LoVo (cell line): ENCODE measurements around the gene RPS5.
"Not testable (repeated sequence)": the region's sequence is repeated elsewhere in the genome, so short reads cannot be mapped to it uniquely, and the experiment has no call there.

Experiments used
- DNase-seq: peaks from one replicate; pipeline ENCODE4 v3.0.0-alpha.2; 2016; ENCODE audit warnings: low spot score

Gene RPS5

DNA sequence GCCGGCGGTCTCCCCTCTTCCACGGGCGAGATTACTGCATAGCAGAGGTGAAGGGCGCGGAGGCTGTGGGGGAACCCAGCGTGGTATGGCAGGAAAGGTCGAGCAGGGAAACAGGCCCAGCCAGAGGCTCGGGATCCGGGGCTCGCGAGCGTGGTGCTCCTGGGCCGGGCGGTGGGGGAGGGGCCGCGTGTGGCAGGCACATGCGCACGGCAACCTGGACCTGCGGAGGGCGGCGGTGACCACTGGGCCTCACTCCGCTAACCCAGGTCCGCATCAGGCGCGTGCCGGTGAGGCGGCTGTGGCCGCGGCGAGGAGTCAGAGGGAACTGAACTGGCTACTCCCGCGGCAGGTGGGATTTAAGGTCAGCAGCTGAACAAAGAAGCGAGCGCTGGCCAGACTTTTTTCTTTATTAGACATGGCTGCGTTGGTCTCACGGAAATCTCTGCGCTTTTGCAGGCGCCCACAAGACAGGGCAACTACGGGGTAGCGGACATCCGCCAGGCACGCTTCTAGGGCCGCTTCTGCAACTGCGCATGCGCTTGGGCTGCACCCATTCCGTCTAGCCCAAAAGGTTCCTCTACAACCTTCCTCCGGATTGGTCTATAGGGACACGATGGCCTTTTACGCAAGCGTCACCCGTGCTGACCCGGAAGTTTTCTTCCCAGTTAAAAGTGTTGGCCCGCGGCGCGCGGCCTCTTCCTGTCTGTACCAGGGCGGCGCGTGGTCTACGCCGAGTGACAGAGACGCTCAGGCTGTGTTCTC is at the start of gene RPS5:
Gene RPS5 (plus strand): TSS at position 694 of the 762 bp plus-strand sequence. CDS start 869 bp downstream, outside the sequence.
- DNase-seq: peak; percentile 99

GRCh38 chr19:58338336-58338735 is 48.7 kb upstream of the RPS5 start:
- DNase-seq: no peak

DNA sequence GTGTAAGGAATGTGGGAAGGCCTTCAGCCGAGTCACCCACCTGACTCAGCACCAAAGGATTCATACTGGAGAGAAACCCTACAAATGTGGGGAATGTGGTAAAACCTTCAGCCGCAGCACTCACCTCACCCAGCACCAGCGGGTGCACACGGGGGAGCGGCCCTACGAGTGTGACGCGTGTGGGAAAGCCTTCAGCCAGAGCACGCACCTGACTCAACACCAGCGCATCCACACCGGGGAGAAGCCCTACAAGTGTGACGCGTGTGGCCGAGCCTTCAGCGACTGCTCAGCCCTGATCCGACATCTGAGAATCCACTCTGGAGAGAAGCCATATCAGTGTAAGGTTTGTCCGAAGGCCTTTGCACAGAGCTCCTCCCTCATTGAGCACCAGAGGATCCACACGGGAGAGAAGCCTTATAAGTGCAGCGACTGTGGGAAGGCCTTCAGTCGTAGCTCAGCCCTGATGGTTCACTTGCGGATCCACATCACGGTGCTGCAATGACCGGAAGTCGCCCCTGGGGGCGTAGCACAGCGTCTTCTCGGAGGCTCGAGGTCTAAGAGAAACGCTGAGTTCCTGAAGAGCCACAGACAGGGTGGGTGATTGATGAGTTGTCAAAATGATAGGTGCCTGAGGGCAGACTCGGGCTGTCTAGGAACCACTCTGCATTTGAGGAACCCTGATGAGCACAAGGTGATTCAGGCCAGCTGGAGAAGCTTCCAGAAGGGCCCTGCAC is 48.1 kb upstream of the RPS5 start:
- no peak for DNase-seq

DNA sequence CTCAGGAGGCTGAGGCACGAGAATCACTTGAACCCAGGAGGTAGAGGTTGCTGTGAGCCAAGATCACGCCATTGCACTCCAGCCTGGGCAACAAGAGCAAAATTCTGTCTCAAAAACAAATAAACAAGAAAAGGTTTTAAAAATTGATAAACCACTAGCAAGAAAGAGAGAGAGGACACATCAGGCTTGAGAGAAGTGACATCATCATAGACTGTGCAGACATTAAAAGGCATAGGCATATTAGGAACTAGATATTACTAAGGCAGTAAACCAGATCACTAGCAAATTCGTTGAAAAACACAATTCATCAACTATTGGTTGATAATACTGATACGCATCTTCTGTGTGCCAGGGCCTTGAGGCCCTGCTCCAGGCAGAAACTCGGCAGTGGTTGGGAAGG is 41.5 kb upstream of the RPS5 start:
- no peak for DNase-seq

- no peak for DNase-seq
These were observed 39.8 kb upstream of the RPS5 start for GRCh38 chr19:58346961-58347929.

GRCh38 chr19:58348080-58348479 is 39.0 kb upstream of the RPS5 start:
- DNase-seq: not testable (repeated sequence)

DNA sequence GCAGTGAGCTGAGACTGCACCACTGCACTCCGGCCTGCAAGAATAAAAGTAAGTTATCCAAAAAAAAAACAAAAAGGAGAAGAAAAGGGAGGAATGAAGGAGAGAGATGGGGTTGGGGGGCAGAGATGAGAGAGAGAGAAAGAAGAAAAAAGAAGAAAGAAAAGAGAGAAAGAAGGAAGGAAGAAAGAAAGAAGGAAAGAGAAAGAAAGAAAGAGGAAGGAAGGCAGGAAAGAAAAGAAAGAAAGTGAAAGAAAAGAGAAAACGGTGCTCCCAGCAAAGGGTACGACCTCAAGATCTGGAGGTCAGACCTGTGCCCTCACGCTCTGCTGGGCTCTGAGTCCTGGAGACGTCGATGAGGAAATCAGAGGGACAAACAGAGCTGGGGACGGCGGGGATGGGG is 37.5 kb upstream of the RPS5 start:
- no peak for DNase-seq

DNA sequence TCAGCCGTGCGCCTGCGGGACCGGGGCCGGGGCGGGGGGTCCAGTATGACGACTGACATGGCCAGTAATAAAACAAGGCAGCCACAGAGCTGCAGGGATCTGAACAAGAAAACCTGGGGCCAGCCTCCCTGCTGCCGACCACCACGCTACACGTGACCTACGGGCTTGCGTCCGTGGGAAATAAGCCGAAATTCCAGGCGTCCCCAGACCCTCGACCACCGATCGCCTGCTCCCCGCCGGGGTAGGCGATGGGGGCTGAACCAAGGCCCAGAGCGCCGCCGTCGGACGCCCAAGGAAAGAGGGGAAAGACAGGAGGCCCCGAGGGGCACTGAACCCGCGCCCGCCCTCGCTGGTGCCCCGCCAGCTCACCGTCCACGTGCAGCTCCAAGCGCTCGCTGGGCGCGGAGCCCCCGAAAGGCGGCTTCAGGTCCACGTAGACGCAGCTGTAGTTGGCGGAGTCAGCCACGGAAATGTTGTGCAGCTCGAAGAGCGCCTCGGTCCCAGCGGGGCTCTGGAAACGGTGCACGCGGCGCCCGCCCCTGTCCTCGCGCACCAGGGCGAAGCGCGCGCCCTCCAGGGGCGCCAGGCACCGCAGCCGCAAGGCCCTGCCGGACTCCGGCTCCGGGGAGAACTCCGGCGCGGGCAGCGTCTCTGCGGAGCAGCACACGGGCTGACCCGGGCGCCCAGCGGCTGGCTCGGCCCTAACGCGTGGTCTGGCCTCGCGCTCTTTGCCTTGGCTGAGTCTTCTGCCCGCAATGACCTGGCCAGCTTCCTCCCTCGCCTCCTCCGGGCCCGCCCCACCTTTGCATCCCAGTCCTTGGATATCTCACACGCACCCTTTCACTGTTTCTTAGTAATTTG is 36.8 kb upstream of the RPS5 start:
- DNase-seq: no peak

DNA sequence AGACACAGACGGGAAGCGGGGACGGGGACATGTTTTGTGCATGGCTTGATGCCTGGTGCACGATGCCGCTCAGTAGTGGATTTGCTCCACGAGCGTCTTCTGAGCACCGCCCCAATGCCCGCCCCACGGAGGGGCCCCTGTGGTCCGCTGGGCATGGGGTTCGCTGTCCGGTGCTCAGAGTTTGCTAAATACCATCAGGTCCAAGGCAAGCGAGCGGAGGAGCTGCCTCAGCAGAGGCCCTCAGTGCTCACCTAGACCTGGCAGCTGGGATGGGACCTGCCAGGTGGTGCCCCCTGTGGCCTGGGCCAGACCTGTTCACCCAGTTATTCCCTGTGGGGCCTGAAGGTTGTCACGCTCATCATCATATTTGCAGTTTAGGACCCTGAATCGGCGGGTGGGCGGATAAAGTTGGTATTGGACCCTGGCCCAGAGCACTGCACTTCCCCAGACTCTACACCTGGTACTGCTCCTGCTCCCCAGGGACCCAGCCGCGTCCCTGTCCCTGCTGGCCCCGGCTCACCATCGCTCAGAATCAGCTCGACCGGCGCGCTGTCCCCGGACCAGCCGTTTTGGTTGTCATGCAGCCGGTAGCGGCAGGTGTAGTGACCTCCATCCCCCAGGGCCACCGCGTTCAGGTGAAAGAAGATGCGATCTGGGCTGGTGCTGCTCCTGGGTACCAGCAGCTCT is 36.1 kb upstream of the RPS5 start:
- no peak for DNase-seq

DNA sequence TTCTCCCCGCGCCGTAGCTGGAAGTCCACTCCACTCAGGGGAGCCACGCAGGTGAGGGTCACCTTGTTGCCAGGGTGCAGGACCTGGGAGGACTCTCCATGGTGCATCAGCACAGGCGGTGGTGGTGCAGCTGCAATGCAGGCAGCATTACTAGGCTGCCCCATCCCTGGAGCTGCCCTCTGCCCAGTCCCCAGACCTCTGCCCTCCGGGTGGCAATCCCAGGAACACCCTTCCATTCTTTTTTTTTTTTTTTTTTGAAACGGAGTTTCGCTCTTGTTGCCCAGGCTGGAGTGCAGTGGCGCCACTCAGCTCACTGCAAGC is 35.6 kb upstream of the RPS5 start:
- no peak for DNase-seq

DNA sequence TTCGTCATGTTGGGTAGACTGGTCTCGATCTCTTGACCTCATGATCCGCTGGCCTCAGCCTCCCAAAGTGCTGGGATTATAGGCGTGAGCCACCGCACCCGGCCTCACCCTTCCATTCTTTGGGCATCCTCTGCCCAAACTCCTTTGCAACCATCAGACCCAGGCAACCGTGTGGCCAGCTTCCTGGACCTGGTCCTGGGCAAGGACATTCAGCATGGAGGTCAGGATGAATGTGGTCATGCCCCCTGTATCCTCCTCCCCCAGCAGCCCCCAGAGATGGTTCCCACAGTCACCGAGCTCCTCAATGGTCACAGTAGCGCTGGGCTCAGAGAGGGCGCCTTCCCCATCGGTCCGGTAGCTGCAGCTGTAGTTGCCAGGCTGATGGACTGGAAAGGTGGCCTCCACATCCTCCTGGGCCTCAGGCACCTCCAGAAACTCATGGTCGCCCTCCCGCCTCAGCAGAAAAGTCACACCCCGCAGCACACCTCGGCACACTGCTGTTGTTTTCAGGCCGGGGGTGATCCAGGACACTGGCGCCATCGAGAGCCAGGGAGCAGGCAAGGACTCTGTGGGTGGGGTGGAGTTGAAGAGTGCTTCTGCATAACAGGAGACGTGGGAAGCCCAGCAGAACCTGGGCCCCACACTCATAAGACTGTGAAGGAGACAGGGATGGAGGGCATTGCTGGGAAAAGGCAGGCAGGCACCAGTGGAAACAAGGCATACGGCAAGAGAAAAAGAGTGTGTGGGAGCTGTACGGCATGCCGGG is 34.9 kb upstream of the RPS5 start:
- no peak for DNase-seq

GRCh38 chr19:58352760-58353671 is 34.1 kb upstream of the RPS5 start, which contains the start of gene A1BG:
TSS of gene A1BG (minus strand) at chr19:58353492. CDS start at chr19:58353437, 55 bp downstream.
- no peak for DNase-seq

DNA sequence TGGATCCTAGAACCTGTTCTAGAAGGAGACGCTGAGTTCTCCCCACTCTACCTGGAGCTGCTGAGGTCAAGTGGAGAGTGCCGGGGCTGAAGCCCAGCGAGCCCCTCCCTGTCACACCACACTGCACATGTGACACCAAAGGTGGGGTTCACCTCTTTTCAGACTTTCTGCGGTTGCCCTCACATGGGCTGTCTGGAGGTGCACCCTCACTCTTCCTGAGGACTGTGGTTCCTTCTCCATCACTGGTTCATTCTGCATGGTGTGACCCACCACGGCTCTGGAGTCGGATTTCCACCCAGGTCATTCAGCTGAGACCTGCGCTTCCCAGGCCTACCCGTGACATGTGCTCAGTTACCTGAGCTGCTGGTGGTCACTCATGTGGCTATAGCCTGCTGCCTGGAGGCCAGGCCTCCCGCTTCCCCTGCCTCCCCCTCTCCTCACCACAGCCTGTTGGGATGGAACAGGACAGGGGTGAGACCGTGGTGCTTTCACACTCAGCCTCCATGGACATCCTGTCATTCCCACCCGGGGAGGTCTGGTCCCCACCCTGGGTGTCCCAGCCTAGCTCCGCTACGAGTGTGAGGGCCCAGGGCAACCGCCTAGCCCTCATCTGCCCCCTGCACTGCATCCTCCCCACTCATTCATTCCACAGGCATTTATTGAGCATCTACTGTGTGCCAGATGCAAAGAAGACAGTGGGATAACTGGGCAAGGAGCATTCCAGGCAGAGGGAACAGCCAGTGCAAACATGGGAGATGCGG is 33.2 kb upstream of the RPS5 start:
- no peak for DNase-seq

DNA sequence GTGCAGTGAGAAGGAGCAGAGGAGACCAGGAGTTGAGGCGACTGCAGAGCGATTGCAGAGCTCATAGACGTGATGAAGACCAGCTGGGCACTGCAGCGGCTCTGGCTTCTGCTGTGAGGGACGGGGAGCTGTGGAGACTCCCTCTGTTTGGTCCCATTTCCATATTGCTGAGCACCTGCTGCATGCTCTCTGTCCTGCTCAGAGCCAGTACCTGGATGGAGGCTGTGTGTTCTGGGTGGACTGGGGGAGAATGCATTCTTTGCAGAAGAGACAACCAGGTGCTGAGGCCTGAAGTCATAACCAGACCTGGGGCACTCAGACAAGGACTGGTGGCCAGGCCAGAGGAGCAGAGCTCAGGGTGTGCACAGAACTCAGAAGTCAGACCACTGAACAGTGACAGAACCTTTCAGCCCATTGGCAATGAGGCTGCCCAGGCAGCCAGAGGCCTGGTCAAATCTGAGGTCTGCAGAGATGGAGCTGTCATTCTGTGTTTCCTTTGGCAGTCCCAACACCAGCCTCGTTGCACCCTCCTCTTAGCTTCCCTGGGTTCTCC is 32.5 kb upstream of the RPS5 start:
- DNase-seq: no peak

GRCh38 chr19:58355215-58355796 is 31.8 kb upstream of the RPS5 start:
- DNase-seq: no peak

DNA sequence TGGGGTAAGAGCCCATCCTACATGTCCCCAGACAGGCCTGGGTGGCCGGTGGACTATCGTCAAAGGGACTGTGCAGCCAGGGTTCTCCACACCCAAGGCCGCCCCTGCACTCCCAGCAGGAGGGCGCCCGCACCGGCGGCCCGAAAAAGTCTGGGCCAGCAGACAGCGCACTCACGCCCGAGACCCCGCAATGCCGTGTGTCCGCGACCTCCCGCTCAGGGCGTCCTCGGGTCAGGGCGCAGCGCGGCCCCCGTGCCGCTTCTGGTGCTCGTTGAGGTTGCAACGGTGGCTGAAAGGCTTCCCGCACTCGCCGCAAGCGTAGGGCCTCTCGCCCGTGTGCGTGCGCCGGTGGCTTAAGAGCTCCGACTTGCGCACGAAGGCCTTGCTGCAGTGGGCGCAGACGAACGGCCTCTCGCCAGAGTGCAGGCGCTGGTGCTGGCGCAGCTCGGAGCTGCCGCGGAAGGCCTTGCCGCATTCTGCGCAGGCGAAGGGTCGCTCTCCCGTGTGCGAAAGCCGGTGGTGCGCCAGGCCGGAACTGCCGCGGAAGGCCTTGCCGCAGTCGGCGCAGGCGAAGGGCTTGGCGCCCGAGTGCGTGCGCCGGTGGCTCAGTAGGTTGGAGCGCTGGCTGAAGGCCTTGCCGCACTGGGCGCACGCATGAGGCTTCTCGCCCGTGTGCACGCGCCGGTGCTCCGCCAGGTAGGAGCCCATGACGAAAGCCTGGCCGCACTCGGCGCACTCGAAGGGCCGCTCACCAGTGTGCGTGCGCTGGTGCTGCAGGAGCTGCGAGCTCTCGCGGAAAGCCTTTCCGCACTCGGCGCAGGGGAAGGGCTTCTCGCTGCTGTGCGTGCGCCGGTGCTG is 30.9 kb upstream of the RPS5 start:
- DNase-seq: no peak
